Measurements from ENCODE around the gene PRKAG1. TPM values are rescaled to one million over a fixed set of nuclear protein-coding genes. Genes with fewer than 3 reads are reported as not detected.

Gene PRKAG1
- total RNA-seq, 1 donor from 2014 or later: 24.0 TPM

- Mint-ChIP-seq H3K4me1 (ENCODE audit: unreplicated experiment) (peaks cover 43% of the 10 kb centered on the region), H3K4me3 (ENCODE audit: unreplicated experiment) (peak overlapping the region; percentile 8), H3K36me3 (ENCODE audit: low read depth, unreplicated experiment) (peaks cover 5% of the 10 kb centered on the region), H3K27ac (ENCODE audit: unreplicated experiment) (peak overlapping the region; percentile 38), H3K27me3 (ENCODE audit: unreplicated experiment) (peaks cover 14% of the 10 kb centered on the region), H3K9me3 (ENCODE audit: unreplicated experiment) (no peaks in the 10 kb centered on the region)
- no peak for TF ChIP-seq CTCF (IDR thresholded peaks at IDR 0.05; ENCODE audit: unreplicated experiment)
- no peak for DNase-seq (ENCODE audit: low spot score)
These were observed 57.7 kb downstream of the PRKAG1 start for GRCh38 chr12:48960834-48961233.

- DNase-seq (ENCODE audit: low spot score): no peak
- H3K4me1 Mint-ChIP-seq (ENCODE audit: unreplicated experiment): peaks cover 52% of the 10 kb centered on the region
- H3K27me3 Mint-ChIP-seq (ENCODE audit: unreplicated experiment): peaks cover 17% of the 10 kb centered on the region
- H3K36me3 Mint-ChIP-seq (ENCODE audit: low read depth, unreplicated experiment): peaks cover 22% of the 10 kb centered on the region
- H3K9me3 Mint-ChIP-seq (ENCODE audit: unreplicated experiment): no peaks in the 10 kb centered on the region
- no peak for TF ChIP-seq CTCF (IDR thresholded peaks at IDR 0.05; ENCODE audit: unreplicated experiment)
- peak overlapping the region; percentile 95 for H3K27ac Mint-ChIP-seq (ENCODE audit: unreplicated experiment)
- H3K4me3 Mint-ChIP-seq (ENCODE audit: unreplicated experiment): peak overlapping the region; percentile 98
These were observed 60.6 kb downstream of the PRKAG1 start for GRCh38 chr12:48958049-48958388.

GRCh38 chr12:48957141-48958048, 61.2 kb downstream of the PRKAG1 start, which contains the start of gene ARF3:
Gene ARF3 (minus strand): TSS chr12:48957487. CDS start chr12:48941095, 16,392 bp downstream.
- DNase-seq (ENCODE audit: low spot score): peak; percentile 98
- Mint-ChIP-seq H3K9me3 (ENCODE audit: unreplicated experiment) (no peaks in the 10 kb centered on the region), H3K4me1 (ENCODE audit: unreplicated experiment) (peaks cover 51% of the 10 kb centered on the region), H3K27ac (ENCODE audit: unreplicated experiment) (peak within 1 kb of the TSS; percentile 95), H3K27me3 (ENCODE audit: unreplicated experiment) (peaks cover 17% of the 10 kb centered on the region), H3K4me3 (ENCODE audit: unreplicated experiment) (peak within 1 kb of the TSS; percentile 98), H3K36me3 (ENCODE audit: low read depth, unreplicated experiment) (peaks cover 22% of the 10 kb centered on the region)
- no peak for TF ChIP-seq CTCF (IDR thresholded peaks at IDR 0.05; ENCODE audit: unreplicated experiment)

- peaks cover 46% of the 10 kb centered on the region for H3K4me1 Mint-ChIP-seq (ENCODE audit: unreplicated experiment)
- H3K4me3 Mint-ChIP-seq (ENCODE audit: unreplicated experiment): peak overlapping the region; percentile 98
- DNase-seq (ENCODE audit: low spot score): peak; percentile 77
- H3K27ac Mint-ChIP-seq (ENCODE audit: unreplicated experiment): peak overlapping the region; percentile 95
- H3K27me3 Mint-ChIP-seq (ENCODE audit: unreplicated experiment): peaks cover 17% of the 10 kb centered on the region
- peaks cover 22% of the 10 kb centered on the region for H3K36me3 Mint-ChIP-seq (ENCODE audit: low read depth, unreplicated experiment)
- no peaks in the 10 kb centered on the region for H3K9me3 Mint-ChIP-seq (ENCODE audit: unreplicated experiment)
- no peak for TF ChIP-seq CTCF (IDR thresholded peaks at IDR 0.05; ENCODE audit: unreplicated experiment)
These were observed 62.1 kb downstream of the PRKAG1 start for GRCh38 chr12:48956279-48957140.
